ENCODE results near the gene MRM1. TPM values are rescaled to one million over a fixed set of nuclear protein-coding genes. Genes with fewer than 3 reads are reported as not detected.

MRM1 gene
- total and polyA plus RNA-seq, 2 experiments from 2014 or later: 3.8 to 5.9 TPM

- no peak for TF ChIP-seq EZH2 (IDR thresholded peaks at IDR 0.05; ENCODE audit: insufficient read depth, poor library complexity, severe bottlenecking)
- no peak for TF ChIP-seq EZH2phosphoT487 (IDR thresholded peaks at IDR 0.05; ENCODE audit: insufficient read depth, low read depth)
- Histone ChIP-seq H3K4me3 (no peak overlapping the region), H3K4me2 (ENCODE audit: unreplicated experiment) (no peak overlapping the region), H3K27ac (no peak overlapping the region), H3K79me2 (ENCODE audit: insufficient read depth) (peaks cover 20% of the 10 kb centered on the region), H3K9me3 (ENCODE audit: low read depth) (no peaks in the 10 kb centered on the region), H3K4me1 (ENCODE audit: insufficient read depth) (peaks cover 5% of the 10 kb centered on the region; the same call in 1 of the 2 replicates), H2AFZ (no peak overlapping the region), H3K36me3 (ENCODE audit: low read depth) (no peaks in the 10 kb centered on the region), H3K27me3 (replicated peaks; ENCODE audit: insufficient read depth) (no peaks in the 10 kb centered on the region), H3K9ac (no peak overlapping the region), H3F3A (ENCODE audit: insufficient read depth) (no peaks in the 10 kb centered on the region), H4K20me1 (ENCODE audit: insufficient read depth) (no peaks in the 10 kb centered on the region), H3K9me2 (ENCODE audit: insufficient read depth) (no peaks in the 10 kb centered on the region)
- in situ Hi-C loops (cut with MboI): no loop called here
- no peak for DNase-seq
- 74 to 76% methylated on average over 7 of the region's 7 CpGs for WGBS, 2 experiments (ENCODE audit: low coverage in 1 of 2, low lambda C conversion rate in 2 of 2, missing lambda C conversion rate in 2 of 2)
These were observed 8.1 kb downstream of the MRM1 start for GRCh38 chr17:36609498-36609862.

- no peak overlapping the region for H2AFZ ChIP-seq
- TF ChIP-seq EZH2 (IDR thresholded peaks at IDR 0.05; ENCODE audit: insufficient read depth, poor library complexity, severe bottlenecking) (no peak), EZH2phosphoT487 (IDR thresholded peaks at IDR 0.05; ENCODE audit: insufficient read depth, low read depth) (no peak)
- H3K4me1 ChIP-seq (ENCODE audit: insufficient read depth): peaks cover 5% of the 10 kb centered on the region; the same call in 1 of the 2 replicates
- H3K36me3 ChIP-seq (ENCODE audit: low read depth): no peaks in the 10 kb centered on the region
- no peak overlapping the region for H3K4me3 ChIP-seq
- no peaks in the 10 kb centered on the region for H3F3A ChIP-seq (ENCODE audit: insufficient read depth)
- no peaks in the 10 kb centered on the region for H3K27me3 ChIP-seq (replicated peaks; ENCODE audit: insufficient read depth)
- H3K4me2 ChIP-seq (ENCODE audit: unreplicated experiment): no peak overlapping the region
- WGBS, 2 experiments (ENCODE audit: low coverage in 1 of 2, low lambda C conversion rate in 2 of 2, missing lambda C conversion rate in 2 of 2): 68 to 79% methylated on average over 6 of the region's 6 CpGs
- H3K27ac ChIP-seq: no peak overlapping the region
- peak; percentile 51 for DNase-seq
- in situ Hi-C loops (cut with MboI): no loop called here
- H3K9me2 ChIP-seq (ENCODE audit: insufficient read depth): no peaks in the 10 kb centered on the region
- no peaks in the 10 kb centered on the region for H3K9me3 ChIP-seq (ENCODE audit: low read depth)
- no peaks in the 10 kb centered on the region for H4K20me1 ChIP-seq (ENCODE audit: insufficient read depth)
- H3K9ac ChIP-seq: peak overlapping the region; percentile 33
- peaks cover 10% of the 10 kb centered on the region for H3K79me2 ChIP-seq (ENCODE audit: insufficient read depth)
These were observed 9.1 kb downstream of the MRM1 start for GRCh38 chr17:36610474-36610873.

- H3K27ac ChIP-seq: peak overlapping the region; percentile 57
These were observed 10.1 kb downstream of the MRM1 start for GRCh38 chr17:36611345-36612072.

GRCh38 chr17:36612323-36612722 lies 10.9 kb downstream of the MRM1 start:
- Histone ChIP-seq H3K36me3 (ENCODE audit: low read depth) (no peaks in the 10 kb centered on the region), H3K79me2 (ENCODE audit: insufficient read depth) (no peaks in the 10 kb centered on the region; the same call in 1 of the 2 replicates), H3K4me3 (no peak overlapping the region), H3K9ac (peak overlapping the region; percentile 23; the same call in 1 of the 2 replicates), H3K4me1 (ENCODE audit: insufficient read depth) (peaks cover 5% of the 10 kb centered on the region; the same call in 1 of the 2 replicates), H3K9me2 (ENCODE audit: insufficient read depth) (no peaks in the 10 kb centered on the region), H3K27ac (peak overlapping the region; percentile 57), H2AFZ (no peak overlapping the region), H3K4me2 (ENCODE audit: unreplicated experiment) (no peak overlapping the region), H4K20me1 (ENCODE audit: insufficient read depth) (no peaks in the 10 kb centered on the region), H3K27me3 (replicated peaks; ENCODE audit: insufficient read depth) (no peaks in the 10 kb centered on the region), H3K9me3 (ENCODE audit: low read depth) (no peaks in the 10 kb centered on the region), H3F3A (ENCODE audit: insufficient read depth) (no peaks in the 10 kb centered on the region)
- DNase-seq: no peak
- in situ Hi-C loops (cut with MboI): no loop called here
- TF ChIP-seq EZH2 (IDR thresholded peaks at IDR 0.05; ENCODE audit: insufficient read depth, poor library complexity, severe bottlenecking) (no peak), EZH2phosphoT487 (IDR thresholded peaks at IDR 0.05; ENCODE audit: insufficient read depth, low read depth) (no peak)
- WGBS, 2 experiments (ENCODE audit: low coverage in 1 of 2, low lambda C conversion rate in 2 of 2, missing lambda C conversion rate in 2 of 2): 67 to 69% methylated on average over 3 of the region's 3 CpGs

More at GRCh38 chr17:36611345-36612072, 10.1 kb downstream of the MRM1 start:
- peak overlapping the region; percentile 44; the same call in 1 of the 2 replicates for H2AFZ ChIP-seq
- H3K4me1 ChIP-seq (ENCODE audit: insufficient read depth): peaks cover 5% of the 10 kb centered on the region; the same call in 1 of the 2 replicates
- peak; percentile 95 for DNase-seq
- in situ Hi-C loops (cut with MboI): no loop called here
- TF ChIP-seq EZH2 (IDR thresholded peaks at IDR 0.05; ENCODE audit: insufficient read depth, poor library complexity, severe bottlenecking) (no peak), EZH2phosphoT487 (IDR thresholded peaks at IDR 0.05; ENCODE audit: insufficient read depth, low read depth) (no peak)
- no peaks in the 10 kb centered on the region for H3K27me3 ChIP-seq (replicated peaks; ENCODE audit: insufficient read depth)
- no peak overlapping the region for H3K4me2 ChIP-seq (ENCODE audit: unreplicated experiment)
- H3K36me3 ChIP-seq (ENCODE audit: low read depth): no peaks in the 10 kb centered on the region
- no peaks in the 10 kb centered on the region for H3F3A ChIP-seq (ENCODE audit: insufficient read depth)
- H3K79me2 ChIP-seq (ENCODE audit: insufficient read depth): no peaks in the 10 kb centered on the region; the same call in 1 of the 2 replicates
- no peaks in the 10 kb centered on the region for H3K9me2 ChIP-seq (ENCODE audit: insufficient read depth)
- H3K9me3 ChIP-seq (ENCODE audit: low read depth): no peaks in the 10 kb centered on the region
- H3K4me3 ChIP-seq: no peak overlapping the region
- 50% methylated on average over 9 of the region's 9 CpGs for WGBS, 2 experiments (ENCODE audit: low coverage in 1 of 2, low lambda C conversion rate in 2 of 2, missing lambda C conversion rate in 2 of 2)
- peak overlapping the region; percentile 53; the same call in 1 of the 2 replicates for H3K9ac ChIP-seq
- no peaks in the 10 kb centered on the region for H4K20me1 ChIP-seq (ENCODE audit: insufficient read depth)
